ENCODE results near the gene ENTREP1.

DNA sequence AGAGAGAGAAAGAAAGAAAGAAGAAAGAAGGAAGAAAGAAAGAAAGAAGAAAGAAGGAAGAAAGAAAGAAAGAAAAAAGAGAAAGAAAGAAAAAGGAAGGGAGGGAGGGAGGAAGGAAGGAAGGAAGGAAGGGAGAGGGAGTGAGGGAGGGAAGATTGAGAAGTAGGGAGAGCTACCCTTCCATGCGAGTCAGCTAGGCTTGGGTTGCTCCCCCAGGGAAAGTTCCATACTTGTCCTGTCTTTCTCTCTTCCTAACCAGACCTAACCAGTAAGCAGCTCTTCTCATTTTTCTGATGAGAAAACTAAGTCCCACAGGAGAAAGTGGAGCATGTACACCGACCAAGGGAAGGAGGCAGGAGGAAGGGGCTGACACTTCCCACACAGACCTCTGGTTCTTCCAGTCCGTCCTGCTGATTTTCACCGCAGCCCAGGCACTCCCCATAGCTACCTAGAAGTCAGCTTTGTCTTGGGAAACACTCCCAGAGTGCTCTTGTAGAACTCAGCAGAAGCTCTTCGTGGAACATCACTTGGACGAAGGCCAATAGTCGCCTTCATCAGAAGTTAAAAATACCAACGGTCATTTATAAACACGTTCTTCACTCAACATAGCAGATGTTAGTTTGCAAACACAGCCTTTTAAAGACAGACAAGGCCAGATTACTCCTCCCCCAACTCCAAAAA lies 29.0 kb upstream of the ENTREP1 start:
- TF ChIP-seq POLR2A (IDR thresholded peaks at IDR 0.05), result no peak
- TF ChIP-seq, protein P1, sequence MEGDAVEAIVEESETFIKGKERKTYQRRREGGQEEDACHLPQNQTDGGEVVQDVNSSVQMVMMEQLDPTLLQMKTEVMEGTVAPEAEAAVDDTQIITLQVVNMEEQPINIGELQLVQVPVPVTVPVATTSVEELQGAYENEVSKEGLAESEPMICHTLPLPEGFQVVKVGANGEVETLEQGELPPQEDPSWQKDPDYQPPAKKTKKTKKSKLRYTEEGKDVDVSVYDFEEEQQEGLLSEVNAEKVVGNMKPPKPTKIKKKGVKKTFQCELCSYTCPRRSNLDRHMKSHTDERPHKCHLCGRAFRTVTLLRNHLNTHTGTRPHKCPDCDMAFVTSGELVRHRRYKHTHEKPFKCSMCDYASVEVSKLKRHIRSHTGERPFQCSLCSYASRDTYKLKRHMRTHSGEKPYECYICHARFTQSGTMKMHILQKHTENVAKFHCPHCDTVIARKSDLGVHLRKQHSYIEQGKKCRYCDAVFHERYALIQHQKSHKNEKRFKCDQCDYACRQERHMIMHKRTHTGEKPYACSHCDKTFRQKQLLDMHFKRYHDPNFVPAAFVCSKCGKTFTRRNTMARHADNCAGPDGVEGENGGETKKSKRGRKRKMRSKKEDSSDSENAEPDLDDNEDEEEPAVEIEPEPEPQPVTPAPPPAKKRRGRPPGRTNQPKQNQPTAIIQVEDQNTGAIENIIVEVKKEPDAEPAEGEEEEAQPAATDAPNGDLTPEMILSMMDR (IDR thresholded peaks at IDR 0.05 in 8 of 11, conservative IDR thresholded peaks at IDR 0.05 in 3 of 11), result no peak
